Gastrocnemius medialis (tissue), 4 donors: ENCODE measurements around the gene SUGCT. TPM values are rescaled to one million over a fixed set of nuclear protein-coding genes. Genes with fewer than 3 reads are reported as not detected.

Source experiments
- ATAC-seq, 2 donors: fragments of 150-250 bp; one replicate each; pipeline ENCODE4 v1.9.1; 2016
- DNase-seq, 2 donors: peaks; one replicate each; pipeline ENCODE4 v3.0.0-alpha.2; 2019
- H3K27ac ChIP-seq, 4 donors: fragments of 200-600 bp; sonication (generic); 1 replicate in 1 of 4; 2 replicates in 3 of 4; pipeline ENCODE4 v1.5.1; 2016 to 2018; ENCODE audit warnings: mild to moderate bottlenecking in 2 of 4, moderate library complexity in 1 of 4
- H3K27me3 ChIP-seq, 3 donors: fragments of 200-600 bp; sonication (generic) in 2 of 3; 1 replicate in 1 of 3; 2 replicates in 2 of 3; pipeline versions ENCODE4 v1.5.1 to v1.6.0; 2016 to 2019; ENCODE audit warnings: mild to moderate bottlenecking in 1 of 3, moderate library complexity in 1 of 3
- H3K36me3 ChIP-seq, 2 donors: fragments of 200-600 bp; sonication (generic) in 1 of 2; one replicate each; pipeline ENCODE4 v1.5.1; 2017 to 2018
- H3K4me1 ChIP-seq, 2 donors: fragments of 200-600 bp; sonication (generic) in 1 of 2; one replicate each; pipeline ENCODE4 v1.5.1; 2016 to 2017; ENCODE audit warnings: mild to moderate bottlenecking in 2 of 2
- H3K4me3 ChIP-seq, 4 donors: fragments of 200-600 bp; sonication (generic) in 3 of 4; 1 replicate in 1 of 4; 2 replicates in 3 of 4; pipeline ENCODE4 v1.5.1; 2016 to 2019; ENCODE audit warnings: mild to moderate bottlenecking in 2 of 4
- H3K9me3 ChIP-seq, 3 donors: fragments of 200-600 bp; sonication (generic) in 2 of 3; 1 replicate in 1 of 3; 2 replicates in 2 of 3; pipeline ENCODE4 v1.5.1; 2016 to 2019
- POLR2A ChIP-seq, 2 donors: fragments of 450-650 bp; IDR thresholded peaks; one replicate each; pipeline ENCODE4 v1.6.1; 2017; ENCODE audit warnings: antibody characterized with exemption in 2 of 2, mild to moderate bottlenecking in 2 of 2, moderate library complexity in 2 of 2
- in situ Hi-C, 4 donors: fragments of 200-750 bp; cut with MboI; loops; one replicate each; pipeline versions ENCODE4 v1.15.0 to v1.8.0; 2017; ENCODE audit warnings: low sequenced_read_pairs in 4 of 4
- intact Hi-C: fragments of 100-400 bp; cut with DNase I; formaldehyde crosslinking; loops from one replicate; pipeline ENCODE4 v1.15.1; 2023; ENCODE audit warnings: low total_unique reads
- total RNA-seq, 4 donors: library from RNA; depleted of rRNA; stranded (reverse); fragments of >200 nt; gene quantifications; one replicate each; pipeline versions ENCODE4 v1.1.0 to v1.2.3, GENCODE V29; 2016
- TF ChIP-seq, protein P1 (sequence below), 5 experiments: fragments of 450-650 bp in 3 of 5; fragments of 200-600 bp in 2 of 5; sonication (generic) in 2 of 5; IDR thresholded peaks in 4 of 5; conservative IDR thresholded peaks in 1 of 5; 1 replicate in 4 of 5; 2 replicates in 1 of 5; pipeline ENCODE4 v1.5.1; 2016 to 2019; ENCODE audit warnings: antibody characterized with exemption in 5 of 5, mild to moderate bottlenecking in 3 of 5, moderate library complexity in 3 of 5

SUGCT gene
- total RNA-seq, 4 donors from 2014 or later, result 2.3 to 3.5 (median 2.9) TPM

DNA sequence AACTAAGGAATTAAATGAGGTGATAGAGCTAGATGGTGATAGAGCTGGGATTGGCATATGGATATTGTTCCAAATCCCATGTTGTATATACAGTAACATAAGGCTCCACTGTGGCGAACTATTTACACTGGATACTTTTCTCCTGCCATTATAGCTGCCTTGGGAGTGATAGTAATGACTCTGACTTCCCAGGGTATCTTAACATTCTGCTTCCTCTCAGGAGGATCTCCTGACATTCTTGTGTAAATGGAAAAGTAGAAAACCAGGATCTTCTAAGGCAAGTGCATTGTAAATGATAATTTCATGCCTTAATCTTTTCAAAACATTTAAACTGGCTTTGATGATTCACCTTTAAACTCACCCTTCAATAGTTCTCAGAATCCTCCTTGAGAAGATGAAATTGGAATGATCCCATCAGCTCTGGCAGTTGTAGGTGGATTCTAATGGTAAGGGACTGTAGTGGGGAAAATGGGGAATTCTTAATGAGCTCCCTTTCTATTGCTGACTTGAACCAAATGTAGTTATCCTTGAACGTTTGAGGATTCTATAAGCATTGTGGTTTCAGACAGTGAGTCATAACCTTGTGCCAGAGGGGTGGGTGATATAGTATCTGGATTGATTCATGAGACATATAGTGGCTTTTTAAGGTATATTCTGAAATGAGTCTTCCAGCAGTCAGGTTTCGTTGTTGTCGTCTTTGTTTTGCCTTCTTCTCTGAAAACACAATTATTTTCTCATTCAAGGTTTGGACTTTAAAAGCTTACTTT is 450.0 kb downstream of the SUGCT start:
- Histone ChIP-seq H3K4me1 (no peaks in the 10 kb centered on the region), H3K36me3 (no peaks in the 10 kb centered on the region), H3K27ac (no peak overlapping the region), H3K4me3 (no peak overlapping the region), H3K27me3 (no peaks in the 10 kb centered on the region), H3K9me3 (no peaks in the 10 kb centered on the region)
- intact Hi-C loops, result no loop called here
- no peak for DNase-seq
- no peak for TF ChIP-seq POLR2A (IDR thresholded peaks at IDR 0.05)
- TF ChIP-seq, protein P1, sequence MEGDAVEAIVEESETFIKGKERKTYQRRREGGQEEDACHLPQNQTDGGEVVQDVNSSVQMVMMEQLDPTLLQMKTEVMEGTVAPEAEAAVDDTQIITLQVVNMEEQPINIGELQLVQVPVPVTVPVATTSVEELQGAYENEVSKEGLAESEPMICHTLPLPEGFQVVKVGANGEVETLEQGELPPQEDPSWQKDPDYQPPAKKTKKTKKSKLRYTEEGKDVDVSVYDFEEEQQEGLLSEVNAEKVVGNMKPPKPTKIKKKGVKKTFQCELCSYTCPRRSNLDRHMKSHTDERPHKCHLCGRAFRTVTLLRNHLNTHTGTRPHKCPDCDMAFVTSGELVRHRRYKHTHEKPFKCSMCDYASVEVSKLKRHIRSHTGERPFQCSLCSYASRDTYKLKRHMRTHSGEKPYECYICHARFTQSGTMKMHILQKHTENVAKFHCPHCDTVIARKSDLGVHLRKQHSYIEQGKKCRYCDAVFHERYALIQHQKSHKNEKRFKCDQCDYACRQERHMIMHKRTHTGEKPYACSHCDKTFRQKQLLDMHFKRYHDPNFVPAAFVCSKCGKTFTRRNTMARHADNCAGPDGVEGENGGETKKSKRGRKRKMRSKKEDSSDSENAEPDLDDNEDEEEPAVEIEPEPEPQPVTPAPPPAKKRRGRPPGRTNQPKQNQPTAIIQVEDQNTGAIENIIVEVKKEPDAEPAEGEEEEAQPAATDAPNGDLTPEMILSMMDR (IDR thresholded peaks at IDR 0.05 in 4 of 5, conservative IDR thresholded peaks at IDR 0.05 in 1 of 5), result no peak
- in situ Hi-C loops, result no loop called here
- no peak for ATAC-seq

DNA sequence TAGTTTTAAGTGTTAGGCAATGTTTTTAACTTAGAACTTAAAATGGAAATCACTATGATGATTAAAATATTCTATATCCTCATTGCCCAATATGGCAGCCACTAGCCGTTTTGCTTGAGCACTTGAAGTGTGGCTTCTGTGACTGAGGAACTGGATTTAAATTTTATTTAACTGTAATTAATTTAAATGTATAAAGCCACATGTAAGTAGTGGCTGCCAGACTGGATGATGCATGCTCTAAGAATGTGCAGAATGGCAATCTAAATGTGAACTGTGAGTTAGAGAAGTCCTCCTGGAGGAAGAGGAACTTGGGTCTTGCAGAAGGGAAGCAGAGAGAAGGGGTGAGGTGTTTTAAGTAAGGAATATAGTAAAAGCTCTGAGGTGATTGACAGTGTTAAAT is 451.4 kb downstream of the SUGCT start:
- TF ChIP-seq POLR2A (IDR thresholded peaks at IDR 0.05), result no peak
- TF ChIP-seq, protein P1 (IDR thresholded peaks at IDR 0.05 in 4 of 5, conservative IDR thresholded peaks at IDR 0.05 in 1 of 5), result no peak
- DNase-seq, result no peak
- ATAC-seq, result no peak
- no peak overlapping the region for H3K4me3 ChIP-seq
- in situ Hi-C loops (no loop called here), intact Hi-C loops (no loop called here)
- no peaks in the 10 kb centered on the region for H3K36me3 ChIP-seq
- no peaks in the 10 kb centered on the region for H3K4me1 ChIP-seq
- no peaks in the 10 kb centered on the region for H3K9me3 ChIP-seq
- no peaks in the 10 kb centered on the region for H3K27me3 ChIP-seq
- H3K27ac ChIP-seq, result no peak overlapping the region

DNA sequence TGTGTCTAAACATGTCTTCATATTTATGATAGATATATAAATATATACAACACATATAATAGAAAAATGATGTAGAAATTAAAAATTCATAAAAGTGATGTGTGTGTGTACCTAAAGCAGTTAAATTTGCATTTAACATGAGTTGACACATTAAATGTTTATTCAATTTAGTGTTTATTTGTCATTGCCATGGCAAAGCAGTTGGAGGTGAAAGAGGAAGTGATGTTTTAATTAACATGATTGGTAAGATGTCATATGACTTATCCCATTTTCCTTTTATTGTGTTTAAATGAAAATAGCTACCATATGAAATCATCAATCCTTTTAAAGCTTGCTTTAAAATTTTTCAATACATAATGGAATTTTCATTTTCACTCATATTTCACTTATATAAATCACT is 452.6 kb downstream of the SUGCT start:
- H3K4me1 ChIP-seq, result no peaks in the 10 kb centered on the region
- intact Hi-C loops, result no loop called here
- no peaks in the 10 kb centered on the region for H3K27me3 ChIP-seq
- in situ Hi-C loops, result no loop called here
- no peak for ATAC-seq
- H3K4me3 ChIP-seq, result no peak overlapping the region
- no peaks in the 10 kb centered on the region for H3K9me3 ChIP-seq
- no peak overlapping the region for H3K27ac ChIP-seq
- no peaks in the 10 kb centered on the region for H3K36me3 ChIP-seq
- no peak for TF ChIP-seq POLR2A (IDR thresholded peaks at IDR 0.05)
- TF ChIP-seq, protein P1 (IDR thresholded peaks at IDR 0.05 in 4 of 5, conservative IDR thresholded peaks at IDR 0.05 in 1 of 5), result no peak
- DNase-seq, result no peak

DNA sequence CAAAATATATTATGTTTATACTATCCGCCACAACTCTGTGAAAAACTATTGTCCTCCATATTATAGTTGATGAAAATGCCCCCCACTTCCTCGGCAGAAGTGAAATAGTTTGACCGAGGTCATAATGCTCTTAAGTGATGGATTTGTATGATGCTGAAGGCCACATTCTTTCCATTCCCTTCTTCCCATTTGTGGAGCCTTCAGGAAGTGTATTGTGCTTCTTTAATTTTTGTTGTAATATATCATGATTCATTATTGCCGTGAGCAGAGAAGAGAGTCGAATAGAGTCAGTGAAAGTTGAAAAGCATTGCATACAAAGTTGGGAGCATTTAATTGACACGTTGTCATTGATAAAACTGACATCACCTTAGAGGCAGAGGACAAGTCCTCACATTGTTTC is 460.3 kb downstream of the SUGCT start:
- H3K4me1 ChIP-seq, result no peaks in the 10 kb centered on the region
- ATAC-seq (no peak), DNase-seq (no peak)
- H3K27ac ChIP-seq, result no peak overlapping the region
- no peak overlapping the region for H3K4me3 ChIP-seq
- no peak for TF ChIP-seq POLR2A (IDR thresholded peaks at IDR 0.05)
- TF ChIP-seq, protein P1 (IDR thresholded peaks at IDR 0.05 in 4 of 5, conservative IDR thresholded peaks at IDR 0.05 in 1 of 5), result no peak
- no peaks in the 10 kb centered on the region for H3K27me3 ChIP-seq
- no peaks in the 10 kb centered on the region for H3K9me3 ChIP-seq
- intact Hi-C loops, result no loop called here
- no peaks in the 10 kb centered on the region for H3K36me3 ChIP-seq
- in situ Hi-C loops, result no loop called here

DNA sequence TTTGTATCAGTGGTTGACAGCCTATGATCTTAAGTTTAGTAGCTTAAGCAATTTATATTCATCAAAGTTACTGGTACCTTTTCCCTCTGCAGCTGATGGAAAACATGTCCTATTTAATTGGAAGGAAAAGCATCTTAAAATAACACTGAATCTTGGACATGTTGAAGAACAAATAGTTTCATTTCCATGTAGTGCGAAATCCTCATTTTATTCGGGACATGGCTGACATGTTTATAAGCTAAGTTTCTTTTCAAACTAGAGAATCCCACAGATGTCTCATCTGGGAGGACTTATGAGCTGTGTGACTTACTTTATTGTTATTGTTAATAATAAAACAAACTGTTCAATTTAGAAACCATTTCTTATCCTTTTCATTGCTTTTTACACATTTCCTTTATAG is 461.0 kb downstream of the SUGCT start:
- in situ Hi-C loops, result no loop called here
- intact Hi-C loops, result no loop called here
- no peak for DNase-seq
- ATAC-seq, result no peak
- Histone ChIP-seq H3K4me1 (no peaks in the 10 kb centered on the region), H3K27me3 (no peaks in the 10 kb centered on the region), H3K4me3 (no peak overlapping the region), H3K27ac (no peak overlapping the region), H3K36me3 (no peaks in the 10 kb centered on the region), H3K9me3 (no peaks in the 10 kb centered on the region)
- no peak for TF ChIP-seq POLR2A (IDR thresholded peaks at IDR 0.05)
- TF ChIP-seq, protein P1 (IDR thresholded peaks at IDR 0.05 in 4 of 5, conservative IDR thresholded peaks at IDR 0.05 in 1 of 5), result no peak
